Measurements from ENCODE around the gene VSTM5. TPM values are rescaled to one million over a fixed set of nuclear protein-coding genes. Genes with fewer than 3 reads are reported as not detected.

VSTM5 gene
- total RNA-seq, 1 donor from 2014 or later, result not detected

DNA sequence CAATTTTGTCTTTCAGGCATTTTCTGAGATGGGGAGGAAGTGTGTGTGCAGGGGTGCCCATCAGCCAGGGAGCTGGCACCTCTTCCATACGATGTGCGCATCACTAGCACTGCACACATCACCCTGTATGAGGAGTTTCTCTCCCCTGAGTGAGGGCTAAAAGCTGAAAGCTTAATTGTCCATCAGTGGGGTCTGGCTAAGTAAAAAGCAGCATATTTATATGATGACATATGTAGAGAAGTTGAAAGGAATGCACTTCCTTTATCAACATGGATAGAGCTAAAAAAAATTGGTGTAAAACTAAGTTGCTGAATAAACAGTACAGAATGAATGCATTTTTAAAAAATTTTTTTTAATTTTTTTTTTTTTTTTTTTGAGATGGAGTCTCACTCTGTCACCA is 4.0 kb downstream of the VSTM5 start:
- Histone ChIP-seq H3K4me3 (no peak overlapping the region), H3K9me3 (replicated peaks) (no peaks in the 10 kb centered on the region), H3K4me1 (peaks cover 7% of the 10 kb centered on the region), H3K27me3 (ENCODE audit: low read depth) (no peaks in the 10 kb centered on the region), H3K27ac (replicated peaks) (no peak overlapping the region), H3K36me3 (no peaks in the 10 kb centered on the region)
- intact Hi-C loops (cut with micrococcal nuclease), result no loop called here
- TF ChIP-seq, protein P1, sequence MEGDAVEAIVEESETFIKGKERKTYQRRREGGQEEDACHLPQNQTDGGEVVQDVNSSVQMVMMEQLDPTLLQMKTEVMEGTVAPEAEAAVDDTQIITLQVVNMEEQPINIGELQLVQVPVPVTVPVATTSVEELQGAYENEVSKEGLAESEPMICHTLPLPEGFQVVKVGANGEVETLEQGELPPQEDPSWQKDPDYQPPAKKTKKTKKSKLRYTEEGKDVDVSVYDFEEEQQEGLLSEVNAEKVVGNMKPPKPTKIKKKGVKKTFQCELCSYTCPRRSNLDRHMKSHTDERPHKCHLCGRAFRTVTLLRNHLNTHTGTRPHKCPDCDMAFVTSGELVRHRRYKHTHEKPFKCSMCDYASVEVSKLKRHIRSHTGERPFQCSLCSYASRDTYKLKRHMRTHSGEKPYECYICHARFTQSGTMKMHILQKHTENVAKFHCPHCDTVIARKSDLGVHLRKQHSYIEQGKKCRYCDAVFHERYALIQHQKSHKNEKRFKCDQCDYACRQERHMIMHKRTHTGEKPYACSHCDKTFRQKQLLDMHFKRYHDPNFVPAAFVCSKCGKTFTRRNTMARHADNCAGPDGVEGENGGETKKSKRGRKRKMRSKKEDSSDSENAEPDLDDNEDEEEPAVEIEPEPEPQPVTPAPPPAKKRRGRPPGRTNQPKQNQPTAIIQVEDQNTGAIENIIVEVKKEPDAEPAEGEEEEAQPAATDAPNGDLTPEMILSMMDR (IDR thresholded peaks at IDR 0.05; ENCODE audit: borderline replicate concordance), result no peak
- no peak for DNase-seq

DNA sequence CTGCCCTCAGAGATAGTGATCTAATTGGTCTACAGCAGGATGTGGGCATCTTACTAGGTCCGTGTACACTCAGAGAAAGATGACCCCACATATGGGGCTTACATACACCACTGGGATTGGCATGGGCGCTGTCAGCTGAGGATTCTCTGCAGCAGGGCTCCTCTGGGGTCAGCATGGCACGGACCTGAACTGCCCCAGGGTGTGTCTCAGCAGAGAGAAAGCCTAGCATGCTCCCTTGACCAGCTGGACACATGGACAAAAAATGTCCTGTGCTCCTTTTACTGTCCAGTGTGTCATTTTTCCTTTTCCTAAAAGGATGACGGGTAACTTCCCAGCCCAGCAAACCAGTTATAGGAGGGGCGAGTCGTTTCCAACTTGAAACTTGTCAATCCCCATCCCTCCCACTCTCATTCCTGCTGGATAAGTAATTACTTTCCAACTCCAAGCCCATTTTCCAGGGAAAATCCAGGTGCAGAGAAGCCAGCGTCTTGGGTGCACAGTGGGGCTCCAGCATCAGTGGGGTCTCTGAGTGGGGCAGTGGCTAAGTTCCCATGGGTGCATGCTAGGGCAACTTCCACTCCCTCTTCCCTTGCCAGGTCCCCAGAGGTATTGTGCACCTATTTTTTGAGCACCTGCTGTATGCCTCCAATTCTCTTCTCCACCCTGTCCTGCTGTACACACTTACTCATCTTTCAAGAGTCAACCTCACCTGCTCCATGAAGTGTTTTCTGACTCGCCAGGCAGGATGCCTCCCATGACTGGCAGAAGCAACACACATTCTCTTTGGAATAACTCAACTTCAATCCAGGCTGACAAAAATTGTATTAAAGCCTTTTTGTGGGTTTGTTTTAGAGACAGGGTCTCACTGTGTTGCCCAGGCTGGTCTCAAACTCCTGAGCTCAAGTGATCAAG is 5.0 kb downstream of the VSTM5 start:
- no peak overlapping the region for H3K27ac ChIP-seq (replicated peaks)
- intact Hi-C loops (cut with micrococcal nuclease), result no loop called here
- TF ChIP-seq, protein P1 (IDR thresholded peaks at IDR 0.05; ENCODE audit: borderline replicate concordance), result no peak

DNA sequence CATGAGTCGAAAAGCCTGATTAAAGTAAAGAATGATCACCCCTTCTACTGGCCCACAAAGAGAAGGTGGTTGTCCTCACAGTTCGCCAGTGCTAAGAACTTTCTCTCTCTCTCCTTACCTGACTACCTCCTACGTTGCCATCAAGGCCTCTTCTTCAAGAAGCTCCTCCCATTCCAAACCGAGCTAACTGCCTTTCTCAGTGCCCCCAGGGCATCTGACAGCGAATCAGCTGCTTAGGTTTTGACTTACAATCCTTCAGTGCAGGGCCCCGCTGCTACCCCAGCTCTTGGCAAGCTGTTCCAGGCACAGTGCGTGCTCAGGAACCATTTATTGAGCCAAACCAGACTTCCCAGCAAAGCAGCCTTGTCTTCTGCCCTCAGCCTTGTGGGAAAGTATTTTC is 5.8 kb downstream of the VSTM5 start:
- H3K27me3 ChIP-seq (ENCODE audit: low read depth), result no peaks in the 10 kb centered on the region
- TF ChIP-seq, protein P1 (IDR thresholded peaks at IDR 0.05; ENCODE audit: borderline replicate concordance), result no peak
- H3K4me1 ChIP-seq, result no peaks in the 10 kb centered on the region
- no peaks in the 10 kb centered on the region for H3K36me3 ChIP-seq
- H3K27ac ChIP-seq (replicated peaks), result no peak overlapping the region
- DNase-seq, result no peak
- H3K9me3 ChIP-seq (replicated peaks), result no peaks in the 10 kb centered on the region
- intact Hi-C loops (cut with micrococcal nuclease), result no loop called here
- no peak overlapping the region for H3K4me3 ChIP-seq

More for the DNA sequence above, 5.0 kb downstream of the VSTM5 start:
- DNase-seq, result no peak
- Histone ChIP-seq H3K9me3 (replicated peaks) (no peaks in the 10 kb centered on the region), H3K4me3 (no peak overlapping the region), H3K27me3 (ENCODE audit: low read depth) (no peaks in the 10 kb centered on the region), H3K4me1 (peaks cover 7% of the 10 kb centered on the region), H3K36me3 (no peaks in the 10 kb centered on the region)

DNA sequence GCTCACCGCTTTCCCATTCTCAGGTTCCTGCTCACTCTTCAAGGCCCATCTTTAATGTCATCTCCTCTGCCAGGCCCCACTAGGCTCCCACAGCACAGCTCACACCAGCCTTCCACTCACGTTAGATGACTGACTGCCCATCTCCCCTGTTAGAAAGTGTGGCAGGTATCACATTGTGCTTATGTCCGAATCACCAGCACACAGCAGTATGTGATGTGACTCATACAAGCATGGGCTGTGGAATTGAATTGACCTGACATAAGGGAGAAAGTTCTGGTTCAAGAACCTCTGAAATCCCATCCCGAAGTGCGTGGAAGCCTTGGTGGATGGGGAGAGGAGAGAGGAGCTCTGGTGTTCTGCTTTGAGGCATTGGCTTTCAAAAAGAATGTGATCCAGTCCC is 6.5 kb downstream of the VSTM5 start:
- Histone ChIP-seq H3K36me3 (no peaks in the 10 kb centered on the region), H3K4me3 (no peak overlapping the region), H3K27ac (replicated peaks) (no peak overlapping the region), H3K27me3 (ENCODE audit: low read depth) (no peaks in the 10 kb centered on the region), H3K4me1 (no peaks in the 10 kb centered on the region), H3K9me3 (replicated peaks) (no peaks in the 10 kb centered on the region)
- no peak for DNase-seq
- TF ChIP-seq, protein P1 (IDR thresholded peaks at IDR 0.05; ENCODE audit: borderline replicate concordance), result no peak
- intact Hi-C loops (cut with micrococcal nuclease), result no loop called here

DNA sequence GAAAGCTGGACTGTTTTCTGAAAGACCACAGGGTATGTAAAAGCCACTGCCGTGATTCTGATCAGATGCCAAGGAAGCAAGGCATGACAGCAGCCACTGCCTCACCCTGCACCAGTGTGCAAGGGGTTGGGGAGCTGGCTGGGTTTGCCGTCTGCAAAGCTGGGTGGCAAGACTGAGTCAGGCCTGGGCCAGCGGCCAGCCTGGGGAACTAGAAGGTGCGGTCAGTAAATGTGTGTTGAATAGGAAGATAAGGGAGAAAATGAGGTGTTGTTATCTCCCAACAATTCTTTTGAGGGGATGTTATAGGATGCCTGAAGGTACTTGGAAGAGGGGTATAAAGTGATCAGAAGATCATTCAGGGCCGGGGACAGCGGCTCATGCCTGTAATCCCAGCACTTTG is 8.0 kb downstream of the VSTM5 start:
- no peaks in the 10 kb centered on the region for H3K27me3 ChIP-seq (ENCODE audit: low read depth)
- TF ChIP-seq, protein P1 (IDR thresholded peaks at IDR 0.05; ENCODE audit: borderline replicate concordance), result no peak
- H3K4me3 ChIP-seq, result no peak overlapping the region
- no peaks in the 10 kb centered on the region for H3K9me3 ChIP-seq (replicated peaks)
- no peak for DNase-seq
- no peaks in the 10 kb centered on the region for H3K4me1 ChIP-seq
- no peaks in the 10 kb centered on the region for H3K36me3 ChIP-seq
- H3K27ac ChIP-seq (replicated peaks), result no peak overlapping the region
- intact Hi-C loops (cut with micrococcal nuclease), result no loop called here

Measured in left ventricle myocardium inferior (tissue), 1 donor.